ENCODE results near the gene P2RY2.

DNA sequence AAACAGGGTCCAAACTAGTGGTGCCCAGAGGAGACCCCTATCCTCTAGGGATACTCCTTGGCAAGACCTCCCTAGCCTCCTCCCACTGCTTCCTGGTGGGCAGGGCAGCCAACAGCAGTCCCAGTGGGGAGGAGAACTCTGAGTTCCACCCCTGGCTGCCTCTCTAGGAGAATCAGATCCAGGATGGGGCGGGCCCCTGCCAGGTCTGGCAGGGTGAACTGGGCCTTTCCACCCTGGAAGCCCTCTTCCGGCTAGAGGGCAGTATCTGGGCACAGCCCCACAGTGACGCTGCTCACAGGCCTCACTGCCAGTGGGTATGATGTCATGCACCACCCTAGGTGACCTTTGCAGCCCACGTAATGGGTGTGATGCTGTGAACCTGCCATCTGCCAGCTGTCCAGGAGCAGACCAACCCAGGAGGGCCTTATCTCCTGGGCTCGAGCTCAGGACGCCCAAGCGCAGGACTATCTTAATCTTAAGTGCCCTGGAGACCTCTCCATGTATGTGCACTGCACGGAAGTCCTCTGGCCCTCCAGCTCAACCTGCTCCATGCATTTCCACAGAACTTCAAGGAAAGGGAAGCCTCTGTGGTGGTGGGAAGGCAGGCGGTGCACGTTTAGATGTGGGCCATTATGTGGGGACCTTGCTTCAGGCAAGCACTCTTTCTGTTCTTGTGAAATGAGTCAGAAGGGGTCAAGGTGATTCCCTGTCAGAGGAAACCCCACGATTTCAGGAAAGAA, 44.2 kb upstream of the P2RY2 start:
- TF ChIP-seq, protein P1, sequence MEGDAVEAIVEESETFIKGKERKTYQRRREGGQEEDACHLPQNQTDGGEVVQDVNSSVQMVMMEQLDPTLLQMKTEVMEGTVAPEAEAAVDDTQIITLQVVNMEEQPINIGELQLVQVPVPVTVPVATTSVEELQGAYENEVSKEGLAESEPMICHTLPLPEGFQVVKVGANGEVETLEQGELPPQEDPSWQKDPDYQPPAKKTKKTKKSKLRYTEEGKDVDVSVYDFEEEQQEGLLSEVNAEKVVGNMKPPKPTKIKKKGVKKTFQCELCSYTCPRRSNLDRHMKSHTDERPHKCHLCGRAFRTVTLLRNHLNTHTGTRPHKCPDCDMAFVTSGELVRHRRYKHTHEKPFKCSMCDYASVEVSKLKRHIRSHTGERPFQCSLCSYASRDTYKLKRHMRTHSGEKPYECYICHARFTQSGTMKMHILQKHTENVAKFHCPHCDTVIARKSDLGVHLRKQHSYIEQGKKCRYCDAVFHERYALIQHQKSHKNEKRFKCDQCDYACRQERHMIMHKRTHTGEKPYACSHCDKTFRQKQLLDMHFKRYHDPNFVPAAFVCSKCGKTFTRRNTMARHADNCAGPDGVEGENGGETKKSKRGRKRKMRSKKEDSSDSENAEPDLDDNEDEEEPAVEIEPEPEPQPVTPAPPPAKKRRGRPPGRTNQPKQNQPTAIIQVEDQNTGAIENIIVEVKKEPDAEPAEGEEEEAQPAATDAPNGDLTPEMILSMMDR (IDR thresholded peaks at IDR 0.05): no peak
- TF ChIP-seq POLR2AphosphoS5 (IDR thresholded peaks at IDR 0.05): peak in 1 of 2 donors; percentile 31
